DLD1 (cell line): Measurements from ENCODE around the gene BAZ2A.

ENCODE experiments used
- in situ Hi-C: cut with HindIII; loops from 2 replicates; pipeline ENCODE4 v1.10.0; 2017; ENCODE audit warnings: low sequenced_read_pairs

The BAZ2A gene

GRCh38 chr12:56635806-56636674, 5.9 kb upstream of the BAZ2A start:
- in situ Hi-C loops: no loop called here

DNA sequence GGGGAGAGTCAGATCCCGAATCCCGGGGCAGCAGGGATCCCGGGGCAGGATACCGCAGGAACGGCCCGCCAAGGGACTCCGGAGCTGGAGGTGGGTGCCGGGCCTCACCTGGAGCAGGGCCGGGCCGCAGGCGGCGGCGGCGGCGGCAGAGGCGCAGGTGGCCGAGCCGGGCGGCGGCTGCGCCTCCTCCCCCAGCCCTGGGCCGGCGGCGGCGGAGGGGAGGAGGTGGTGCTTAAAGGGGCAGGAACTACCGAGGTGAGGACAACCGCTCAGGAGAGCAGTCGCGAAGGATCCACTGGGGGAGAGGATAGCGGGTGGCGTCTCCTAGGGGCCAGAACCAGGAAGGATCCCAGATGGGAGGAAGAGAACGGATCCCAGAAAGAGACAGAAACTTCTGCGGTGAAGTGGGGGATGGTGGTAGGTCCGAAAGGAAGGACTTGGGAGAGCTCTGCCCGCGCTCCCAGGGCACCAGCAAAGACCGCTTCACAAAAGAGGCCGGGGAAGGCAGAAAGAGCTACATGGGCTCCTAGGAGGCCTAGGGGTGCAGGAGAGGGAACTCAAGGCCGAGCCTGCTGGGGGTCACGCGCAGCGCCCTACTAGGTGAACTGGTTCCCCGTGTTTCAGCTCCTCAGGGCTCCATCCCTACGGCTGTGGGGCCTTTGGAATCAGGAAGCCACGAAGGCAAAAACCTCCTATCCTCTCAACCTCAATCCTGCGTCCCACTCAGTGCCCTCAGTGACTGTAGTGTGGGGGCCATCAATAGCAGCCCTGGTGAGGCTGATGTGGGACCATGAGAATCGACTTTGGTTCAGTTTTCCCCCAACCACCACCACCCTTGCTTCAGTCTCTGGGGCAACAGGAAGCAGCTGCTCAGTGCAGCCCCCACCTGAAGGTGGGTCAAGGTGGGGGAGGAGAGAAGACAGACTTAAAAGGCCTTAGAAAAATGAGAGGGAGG, 5.0 kb upstream of the BAZ2A start:
- in situ Hi-C loops: no loop called here

DNA sequence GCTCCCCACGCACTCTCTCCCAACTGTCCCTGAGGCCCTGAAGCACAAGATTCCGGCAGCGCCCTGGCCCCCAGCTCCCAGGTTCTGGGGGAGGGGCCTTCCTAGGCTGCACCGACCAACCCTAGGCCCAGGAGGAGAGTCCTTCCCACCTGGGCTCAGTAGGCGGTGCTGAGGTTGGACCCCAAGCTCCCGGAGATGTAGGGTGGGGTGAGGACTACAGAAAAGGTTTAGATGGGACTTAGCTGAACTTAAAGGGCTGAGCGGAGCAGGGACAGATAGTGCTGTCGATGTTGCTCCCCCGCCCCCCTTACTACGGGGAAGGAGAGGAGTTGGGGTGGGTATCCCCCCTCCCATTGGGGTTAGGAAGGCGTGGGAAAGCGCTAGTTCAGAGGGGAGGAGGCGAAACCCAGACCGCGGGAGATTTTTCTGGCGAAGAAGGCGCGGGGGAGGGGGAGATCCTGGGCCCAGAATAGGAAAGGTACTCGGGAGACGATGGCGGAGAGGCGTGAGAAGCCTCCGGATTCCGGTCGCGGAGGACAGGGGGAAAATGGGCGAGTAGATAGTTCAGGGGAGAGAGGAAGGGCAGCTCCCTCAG, 4.2 kb upstream of the BAZ2A start:
- in situ Hi-C loops: no loop called here

DNA sequence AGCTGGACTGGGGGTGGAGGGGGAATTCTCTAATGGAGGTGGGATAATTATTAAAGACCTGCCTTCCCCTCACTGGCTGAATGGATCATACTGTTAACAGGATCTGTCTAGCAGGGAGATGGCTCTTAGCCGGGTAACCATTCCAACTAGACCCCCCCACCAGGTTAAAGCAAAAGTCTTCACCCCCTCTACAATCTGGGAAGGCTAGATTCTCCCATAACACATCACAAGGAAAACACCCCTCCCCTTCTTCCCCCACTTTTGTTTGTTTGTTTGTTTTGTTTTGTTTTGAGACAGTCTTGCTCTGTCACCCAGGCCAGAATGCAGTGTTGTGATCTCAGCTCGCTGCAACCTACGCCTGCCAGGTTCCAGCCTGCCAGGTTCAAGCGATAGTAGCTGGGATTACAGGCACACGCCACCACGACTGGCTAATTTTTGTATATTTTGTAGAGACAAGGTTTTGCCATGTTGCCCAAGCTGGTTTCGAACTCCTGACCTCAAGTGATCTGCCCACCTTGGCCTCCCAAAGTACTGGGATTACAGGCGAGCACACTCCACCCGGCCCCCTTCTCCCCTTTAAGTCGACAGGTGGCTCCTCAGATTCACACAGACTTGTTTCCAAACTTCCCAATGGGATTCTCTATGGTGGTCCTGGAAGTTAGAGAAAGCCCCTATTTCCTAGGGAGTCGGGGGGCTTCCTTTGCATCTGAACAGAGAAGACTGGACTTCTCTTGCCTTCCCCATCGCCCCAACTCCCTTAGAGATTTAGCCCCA, 3.5 kb upstream of the BAZ2A start:
- in situ Hi-C loops: no loop called here

GRCh38 chr12:56632701-56633467, 2.8 kb upstream of the BAZ2A start:
- in situ Hi-C loops: no loop called here

- in situ Hi-C loops: no loop called here
Observed at GRCh38 chr12:56631790-56632700, 1.9 kb upstream of the BAZ2A start.

GRCh38 chr12:56629459-56630179, 507 bp downstream of the BAZ2A start:
- in situ Hi-C loops: no loop called here

- in situ Hi-C loops: no loop called here
Observed at GRCh38 chr12:56628671-56629458, 1.3 kb downstream of the BAZ2A start.

- in situ Hi-C loops: no loop called here
Observed at GRCh38 chr12:56626701-56627100, 3.4 kb downstream of the BAZ2A start.

DNA sequence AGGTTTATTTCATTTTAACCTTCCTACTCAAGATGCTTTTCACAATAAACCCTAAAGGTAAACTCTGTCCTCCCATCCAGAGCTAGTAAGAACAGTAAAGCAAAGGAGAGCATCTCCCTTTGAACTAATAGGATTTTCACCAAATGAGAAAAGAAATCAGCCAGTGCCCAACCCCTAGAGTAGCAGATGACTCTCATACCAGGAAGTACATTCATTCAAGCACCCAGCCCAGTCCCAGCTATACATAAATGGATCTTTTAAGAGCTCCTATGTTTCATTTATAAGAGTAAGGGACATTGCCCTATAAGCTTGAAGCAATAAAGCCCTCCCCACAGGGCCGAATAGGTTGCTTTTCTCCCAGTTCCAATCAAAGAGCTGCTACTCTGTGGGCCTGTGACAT, 7.6 kb downstream of the BAZ2A start:
- in situ Hi-C loops: loop anchor here (5.0 to 25.0 kb wide), 2 partner anchors 55 to 110 kb away; partner anchors contain the start of gene RBMS2

- in situ Hi-C loops: loop anchor here (25.0 kb wide), 1 partner anchor 105 kb away; the partner anchor contains the start of gene RBMS2
Observed at GRCh38 chr12:56616925-56617324, 13.2 kb downstream of the BAZ2A start.

DNA sequence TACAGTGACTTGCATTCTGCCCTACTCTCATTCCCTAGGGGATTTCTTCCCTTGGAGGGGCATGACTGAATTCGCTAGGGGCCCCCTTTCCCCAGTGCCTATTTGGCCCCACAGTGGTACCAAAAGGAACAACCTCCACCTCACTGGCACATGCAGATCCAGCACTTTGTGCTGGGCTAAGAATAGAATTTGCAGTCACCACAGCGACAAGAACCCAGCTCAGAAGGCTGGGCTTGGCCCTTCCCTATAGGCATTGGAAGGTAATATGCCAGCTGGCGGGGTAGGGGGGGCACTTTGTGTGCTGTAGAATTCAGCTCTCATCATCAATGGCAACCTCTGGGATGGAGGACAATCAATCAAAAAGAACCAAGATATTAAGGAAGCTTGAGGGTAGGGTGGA, 13.9 kb downstream of the BAZ2A start:
- in situ Hi-C loops: loop anchor here (25.0 kb wide), 1 partner anchor 104 kb away; the partner anchor contains the start of gene RBMS2

DNA sequence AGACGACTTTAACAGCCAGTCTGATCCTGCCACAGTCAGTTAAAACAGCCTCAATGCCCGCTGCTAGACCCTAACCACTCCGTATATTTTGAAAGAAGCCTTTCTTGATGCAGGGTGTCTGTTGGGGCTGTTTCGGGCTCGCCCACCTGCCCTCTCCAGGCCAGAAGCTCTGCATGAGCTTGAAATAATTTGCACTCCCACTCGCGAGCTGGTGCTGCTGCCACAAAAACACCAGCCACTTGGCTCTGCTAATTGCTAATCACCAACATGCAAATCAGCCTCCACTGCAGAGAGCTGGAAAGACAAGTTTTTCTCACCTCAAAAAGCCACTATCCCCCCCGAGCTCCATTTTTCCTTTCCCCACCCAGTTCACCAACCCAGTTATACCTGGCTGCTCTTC, 15.5 kb downstream of the BAZ2A start:
- in situ Hi-C loops: loop anchor here (25.0 kb wide), 1 partner anchor 102 kb away; the partner anchor contains the start of gene RBMS2

- in situ Hi-C loops: loop anchor here (25.0 kb wide), 1 partner anchor 92 kb away; the partner anchor contains the start of gene RBMS2
Observed at GRCh38 chr12:56604355-56604754, 25.8 kb downstream of the BAZ2A start.

DNA sequence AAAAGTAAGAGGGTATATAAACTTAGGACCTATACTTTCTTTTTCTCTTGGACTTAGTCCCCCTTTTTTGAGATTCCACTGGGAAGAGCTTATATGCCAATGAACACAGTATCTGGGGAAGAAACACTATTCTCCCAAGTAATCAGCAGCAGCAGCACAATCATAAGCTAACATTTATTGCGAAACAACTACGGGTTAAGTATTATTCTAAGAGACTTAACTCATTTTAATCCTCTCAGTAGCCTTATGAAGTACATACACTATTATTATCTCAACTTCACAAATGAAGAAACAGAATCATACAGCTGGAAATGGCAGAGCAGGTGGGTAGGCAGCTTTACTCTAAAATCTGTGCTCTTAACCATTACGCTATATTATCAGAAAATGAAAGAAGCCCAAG, 27.9 kb downstream of the BAZ2A start:
- in situ Hi-C loops: loop anchor here (25.0 kb wide), 1 partner anchor 90 kb away; the partner anchor contains the start of gene RBMS2

GRCh38 chr12:56601503-56601902, 28.6 kb downstream of the BAZ2A start:
- in situ Hi-C loops: loop anchor here (25.0 kb wide), 1 partner anchor 89 kb away; the partner anchor contains the start of gene RBMS2

GRCh38 chr12:56600753-56601152, 29.4 kb downstream of the BAZ2A start:
- in situ Hi-C loops: loop anchor here (25.0 kb wide), 1 partner anchor 88 kb away; the partner anchor contains the start of gene RBMS2
